CD4-positive, alpha-beta T cell treated with Interleukin-21 for 1 hour (primary cell): ENCODE results near the gene HSPA12A.

ENCODE experiments used
- DNase-seq: peaks from one replicate; pipeline ENCODE4 v3.0.0-alpha.2; 2020

Gene HSPA12A

DNA sequence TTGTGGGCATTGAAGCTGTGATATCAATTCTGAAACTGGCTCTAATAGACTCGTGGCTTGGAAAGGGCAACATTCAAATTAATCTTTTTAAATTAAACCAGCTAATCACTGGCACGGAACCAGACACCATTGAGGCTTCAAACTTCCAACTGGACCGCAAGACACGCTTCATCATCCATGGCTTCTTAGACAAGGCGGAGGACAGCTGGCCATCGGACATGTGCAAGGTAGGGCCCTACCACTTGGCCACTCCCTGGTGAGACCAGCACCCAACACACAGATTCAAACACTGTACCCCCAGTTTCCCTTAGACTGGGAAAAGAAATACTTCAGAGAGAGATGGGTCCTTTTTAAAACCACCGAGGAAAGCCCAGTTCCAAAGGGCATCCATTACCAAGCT lies 116.5 kb downstream of the HSPA12A start:
- DNase-seq, result no peak

DNA sequence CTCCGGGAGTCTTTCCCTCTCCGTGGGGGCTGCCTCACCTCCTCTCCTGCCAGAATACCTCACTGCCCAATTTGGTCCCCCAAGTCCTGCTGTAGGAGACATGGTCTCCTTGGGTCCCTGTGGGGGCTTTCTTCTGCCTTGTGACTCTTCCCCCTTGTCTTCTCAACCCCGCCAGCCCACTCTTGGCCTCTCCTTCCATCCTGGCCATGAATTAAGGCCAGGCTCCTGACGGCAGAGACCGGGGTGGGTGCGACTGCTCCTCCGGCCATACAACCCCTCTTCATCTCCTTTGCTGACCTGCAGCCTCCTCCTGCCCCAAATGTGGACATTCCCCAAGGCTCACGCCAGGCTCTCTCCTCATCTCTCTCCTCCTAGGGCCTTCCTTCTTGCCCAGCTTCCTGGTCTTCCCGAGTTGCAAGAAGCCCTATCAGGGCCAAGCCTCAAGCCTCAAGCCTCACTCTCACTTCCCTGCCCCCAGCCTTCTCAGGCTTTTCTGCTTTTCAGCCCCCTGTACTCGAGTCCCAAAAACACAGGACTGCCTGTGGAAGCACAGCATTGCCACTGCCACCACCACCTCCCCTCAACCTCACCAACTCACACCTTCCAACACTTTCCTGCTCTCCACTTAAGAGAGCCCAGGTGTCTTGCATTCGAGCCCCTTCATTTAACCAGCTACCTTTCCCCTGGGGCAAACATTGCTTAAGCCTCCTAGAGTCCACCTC lies 120.3 kb downstream of the HSPA12A start:
- no peak for DNase-seq

DNA sequence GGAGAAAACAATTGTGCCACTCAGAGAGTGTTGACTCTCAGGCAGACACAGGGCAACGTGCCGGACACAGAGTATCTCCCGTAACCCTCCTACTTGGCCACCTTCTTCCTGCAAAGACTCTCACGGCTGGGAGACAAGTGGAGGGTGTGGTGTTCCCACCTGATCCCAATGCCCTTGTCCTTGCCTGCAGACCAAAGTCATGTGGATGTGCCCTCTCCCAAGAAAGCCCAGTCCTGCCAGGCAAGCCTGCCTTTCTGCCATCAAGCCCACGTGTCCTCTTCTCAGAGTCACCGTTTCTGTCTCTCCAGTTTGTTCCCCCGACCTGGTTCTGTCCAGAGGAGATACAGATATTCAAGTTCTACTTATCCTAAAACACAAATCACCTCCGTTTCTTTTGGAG lies 120.9 kb downstream of the HSPA12A start:
- no peak for DNase-seq
